AG10803 (cell line): Measurements from ENCODE around the gene B2M.
A peak's percentile ranks its signal among the peaks of the same experiment; 100 is the strongest.

ENCODE experiments used
- DNase-seq: peaks from one replicate; pipeline ENCODE4 v3.0.0; 2010; ENCODE audit warnings: low read depth
- H3K4me3 ChIP-seq: 2 replicates; pipeline ENCODE4 v1.5.1; 2011; ENCODE audit warnings: mild to moderate bottlenecking, low read length, control low read depth
- CTCF ChIP-seq: conservative IDR thresholded peaks from 2 replicates; pipeline ENCODE4 v1.5.1; 2011; ENCODE audit warnings: mild to moderate bottlenecking, low read length, control low read depth, inconsistent platforms

B2M gene

GRCh38 chr15:44711096-44711742, at the start of gene B2M, which contains the start of gene PATL2:
B2M (plus strand) TSS chr15:44711517; CDS start chr15:44711547, 30 bp downstream.
PATL2 (minus strand) TSS chr15:44711323; CDS start chr15:44676490, 34,833 bp downstream.
- peak; percentile 94 for DNase-seq
- no peak for TF ChIP-seq CTCF

GRCh38 chr15:44661576-44661975, 49.7 kb upstream of the B2M start:
- H3K4me3 ChIP-seq, result no peak overlapping the region
- DNase-seq, result no peak
- TF ChIP-seq CTCF, result no peak

More at GRCh38 chr15:44711096-44711742, at the start of gene B2M, which contains the start of gene PATL2:
- peak within 1 kb of the TSS; percentile 83 for H3K4me3 ChIP-seq

GRCh38 chr15:44662478-44663409, 48.6 kb upstream of the B2M start:
- TF ChIP-seq CTCF, result no peak

GRCh38 chr15:44663410-44664308, 47.7 kb upstream of the B2M start, which contains the start of gene SPG11:
SPG11 (minus strand) TSS chr15:44663662; CDS start chr15:44663647, 15 bp downstream.
- peak; percentile 97 for DNase-seq
- H3K4me3 ChIP-seq, result peak within 1 kb of the TSS; percentile 91
- peak; percentile 84 for TF ChIP-seq CTCF

More at GRCh38 chr15:44662478-44663409, 48.6 kb upstream of the B2M start:
- DNase-seq, result peak; percentile 47
- H3K4me3 ChIP-seq, result peak overlapping the region; percentile 91

GRCh38 chr15:44666210-44667038, 44.9 kb upstream of the B2M start:
- DNase-seq, result no peak
- no peak for TF ChIP-seq CTCF
- no peak overlapping the region for H3K4me3 ChIP-seq

GRCh38 chr15:44667039-44667360, 44.3 kb upstream of the B2M start:
- no peak overlapping the region for H3K4me3 ChIP-seq

More at GRCh38 chr15:44667039-44667360, 44.3 kb upstream of the B2M start:
- no peak for TF ChIP-seq CTCF
- DNase-seq, result no peak
